ENCODE data around the gene OR2K2. TPM values are rescaled to one million over a fixed set of nuclear protein-coding genes. Genes with fewer than 3 reads are reported as not detected.
"Not testable (repeated sequence)": the region's sequence is repeated elsewhere in the genome, so short reads cannot be mapped to it uniquely, and the experiment has no call there.

The OR2K2 gene
- total and polyA plus RNA-seq, 2 experiments from 2014 or later, result not detected

GRCh38 chr9:111280795-111281194 is 49.2 kb downstream of the OR2K2 start:
- ATAC-seq; H3K79me2 ChIP-seq (replicated peaks; ENCODE audit: insufficient read depth); H3K27ac Mint-ChIP-seq; H3K4me1 ChIP-seq (ENCODE audit: insufficient read depth); H3K9me2 ChIP-seq (ENCODE audit: insufficient read depth); H3K27me3 Mint-ChIP-seq (ENCODE audit: insufficient read depth, low read depth, poor library complexity); H3K36me3 ChIP-seq (ENCODE audit: insufficient read depth); H3F3A ChIP-seq (replicated peaks; ENCODE audit: low read depth); H3K9me3 Mint-ChIP-seq; H2AFZ ChIP-seq; H3K36me3 Mint-ChIP-seq (ENCODE audit: low read depth); DNase-seq (ENCODE audit: low spot score); H3K27ac ChIP-seq (ENCODE audit: low read depth); H3K4me3 Mint-ChIP-seq; H3K4me3 ChIP-seq; H3K4me2 ChIP-seq; H3K4me1 Mint-ChIP-seq; H3K27me3 ChIP-seq (ENCODE audit: insufficient read depth); H4K20me1 ChIP-seq (replicated peaks; ENCODE audit: insufficient read depth): not testable (repeated sequence)

Other genes starting within 250 kb of the OR2K2 start
- 91.9 and 104 TPM in 2 replicates for gene ECPAS, start 154.2 kb upstream of the OR2K2 start, total RNA-seq (2014; rRNA removed; shearing (Covaris generic))
- gene ECPAS, start 154.2 kb upstream of the OR2K2 start, polyA plus RNA-seq (2016; fragmentation: Nextera tagmentation; extraction: Ambion mirVana), result 50.8 and 51.4 TPM in 2 replicates
- 84.5 and 112 TPM in 2 replicates for gene ZNF483, start 195.0 kb upstream of the OR2K2 start, total RNA-seq (2014; rRNA removed; shearing (Covaris generic))
- 8.0 and 9.7 TPM in 2 replicates for gene ZNF483, start 195.0 kb upstream of the OR2K2 start, polyA plus RNA-seq (2016; fragmentation: Nextera tagmentation; extraction: Ambion mirVana)

All from GM23338 (cell line).